Measurements from ENCODE around the gene PLXNA3.

GRCh38 chrX:154502989-154503388, 44.9 kb downstream of the PLXNA3 start:
- no peak for TF ChIP-seq CTCF (conservative IDR thresholded peaks at IDR 0.05 in 1 of 2, IDR thresholded peaks at IDR 0.05 in 1 of 2; ENCODE audit: low read depth in 1 of 2, low read length in 2 of 2)
- no peak for TF ChIP-seq EZH2 (IDR thresholded peaks at IDR 0.05; ENCODE audit: low read length, missing control alignments)
